Measurements from ENCODE around the gene ARHGAP12. TPM values are rescaled to one million over a fixed set of nuclear protein-coding genes. Genes with fewer than 3 reads are reported as not detected.

The ARHGAP12 gene
- total RNA-seq, 1 donor from 2014 or later: 35.3 TPM

DNA sequence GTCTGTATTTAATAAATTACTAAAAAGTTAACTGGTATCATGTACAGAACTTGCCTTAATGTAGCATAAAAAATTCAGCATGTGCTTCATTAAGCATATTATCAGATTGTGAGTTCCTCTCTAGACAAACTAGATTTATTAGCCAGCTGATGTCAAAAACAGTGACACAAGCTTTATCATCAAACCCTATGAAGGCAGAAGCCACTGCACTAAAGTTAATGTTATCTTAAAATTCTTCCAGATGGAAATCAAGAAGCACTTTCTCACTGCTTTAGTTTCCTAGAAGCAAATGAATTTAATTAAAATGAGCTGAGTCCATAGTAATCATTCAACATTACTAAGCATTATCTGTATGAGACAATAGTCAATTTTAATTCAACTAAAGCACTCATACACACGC lies 96.4 kb downstream of the ARHGAP12 start:
- Mint-ChIP-seq H3K36me3 (no peaks in the 10 kb centered on the region), H3K27me3 (ENCODE audit: low read depth) (no peaks in the 10 kb centered on the region), H3K4me3 (no peak overlapping the region), H3K9me3 (no peaks in the 10 kb centered on the region), H3K4me1 (peaks cover 16% of the 10 kb centered on the region), H3K27ac (no peak overlapping the region)
- DNase-seq (ENCODE audit: low spot score in 2 of 2, unreplicated experiment in 2 of 2): no peak
- no peak for TF ChIP-seq CTCF (IDR thresholded peaks at IDR 0.05; ENCODE audit: unreplicated experiment)

DNA sequence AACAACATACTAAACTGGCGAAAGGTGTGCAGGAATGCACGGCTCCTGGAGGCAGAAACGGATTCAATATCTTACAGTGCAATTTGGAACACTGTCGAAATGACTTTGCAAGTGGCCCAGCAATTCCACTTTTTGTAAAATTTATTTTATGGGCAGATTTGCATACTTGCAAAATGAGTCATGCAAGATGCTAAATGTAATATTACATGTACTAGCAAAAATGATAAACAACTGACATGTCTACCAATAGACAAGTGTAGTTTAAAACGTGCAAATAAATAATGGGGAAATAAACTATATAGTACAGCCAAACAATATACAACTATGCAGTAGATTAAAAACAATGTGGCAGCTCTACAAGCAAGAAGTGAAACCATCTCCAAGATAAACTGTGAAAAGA lies 97.7 kb downstream of the ARHGAP12 start:
- Mint-ChIP-seq H3K36me3 (no peaks in the 10 kb centered on the region), H3K4me1 (peaks cover 16% of the 10 kb centered on the region)
- no peak for DNase-seq (ENCODE audit: low spot score in 2 of 2, unreplicated experiment in 2 of 2)

GRCh38 chr10:31829776-31830175 lies 98.9 kb downstream of the ARHGAP12 start:
- no peaks in the 10 kb centered on the region for H3K9me3 Mint-ChIP-seq
- TF ChIP-seq CTCF (IDR thresholded peaks at IDR 0.05; ENCODE audit: unreplicated experiment): no peak

More for the DNA sequence above, 97.7 kb downstream of the ARHGAP12 start:
- Mint-ChIP-seq H3K27ac (no peak overlapping the region), H3K27me3 (ENCODE audit: low read depth) (no peaks in the 10 kb centered on the region), H3K4me3 (no peak overlapping the region), H3K9me3 (no peaks in the 10 kb centered on the region)
- no peak for TF ChIP-seq CTCF (IDR thresholded peaks at IDR 0.05; ENCODE audit: unreplicated experiment)

GRCh38 chr10:31823358-31823757 lies 105.3 kb downstream of the ARHGAP12 start:
- no peaks in the 10 kb centered on the region for H3K9me3 Mint-ChIP-seq

More at GRCh38 chr10:31829776-31830175, 98.9 kb downstream of the ARHGAP12 start:
- H3K4me1 Mint-ChIP-seq: peaks cover 16% of the 10 kb centered on the region
- no peak overlapping the region for H3K4me3 Mint-ChIP-seq
- H3K27ac Mint-ChIP-seq: no peak overlapping the region
- no peak for DNase-seq (ENCODE audit: low spot score in 2 of 2, unreplicated experiment in 2 of 2)
- no peaks in the 10 kb centered on the region for H3K27me3 Mint-ChIP-seq (ENCODE audit: low read depth)
- peaks cover 2% of the 10 kb centered on the region for H3K36me3 Mint-ChIP-seq

GRCh38 chr10:31822616-31823318 lies 105.9 kb downstream of the ARHGAP12 start:
- DNase-seq (ENCODE audit: low spot score in 2 of 2, unreplicated experiment in 2 of 2): no peak

More at GRCh38 chr10:31823358-31823757, 105.3 kb downstream of the ARHGAP12 start:
- no peak for TF ChIP-seq CTCF (IDR thresholded peaks at IDR 0.05; ENCODE audit: unreplicated experiment)
- Mint-ChIP-seq H3K36me3 (peaks cover 17% of the 10 kb centered on the region), H3K27ac (no peak overlapping the region), H3K4me3 (no peak overlapping the region), H3K27me3 (ENCODE audit: low read depth) (no peaks in the 10 kb centered on the region), H3K4me1 (peaks cover 3% of the 10 kb centered on the region)
- DNase-seq (ENCODE audit: low spot score in 2 of 2, unreplicated experiment in 2 of 2): no peak

More at GRCh38 chr10:31822616-31823318, 105.9 kb downstream of the ARHGAP12 start:
- Mint-ChIP-seq H3K36me3 (peaks cover 18% of the 10 kb centered on the region), H3K4me1 (peaks cover 3% of the 10 kb centered on the region), H3K9me3 (no peaks in the 10 kb centered on the region), H3K27ac (no peak overlapping the region), H3K27me3 (ENCODE audit: low read depth) (no peaks in the 10 kb centered on the region), H3K4me3 (no peak overlapping the region)
- no peak for TF ChIP-seq CTCF (IDR thresholded peaks at IDR 0.05; ENCODE audit: unreplicated experiment)

Measured in mesothelial cell of epicardium (in vitro differentiated cells).